ENCODE data around the gene FAM163B. TPM values are rescaled to one million over a fixed set of nuclear protein-coding genes. Genes with fewer than 3 reads are reported as not detected.

The FAM163B gene
- total and polyA plus RNA-seq, 2 experiments from 2014 or later = 0.60 to 1.3 TPM

DNA sequence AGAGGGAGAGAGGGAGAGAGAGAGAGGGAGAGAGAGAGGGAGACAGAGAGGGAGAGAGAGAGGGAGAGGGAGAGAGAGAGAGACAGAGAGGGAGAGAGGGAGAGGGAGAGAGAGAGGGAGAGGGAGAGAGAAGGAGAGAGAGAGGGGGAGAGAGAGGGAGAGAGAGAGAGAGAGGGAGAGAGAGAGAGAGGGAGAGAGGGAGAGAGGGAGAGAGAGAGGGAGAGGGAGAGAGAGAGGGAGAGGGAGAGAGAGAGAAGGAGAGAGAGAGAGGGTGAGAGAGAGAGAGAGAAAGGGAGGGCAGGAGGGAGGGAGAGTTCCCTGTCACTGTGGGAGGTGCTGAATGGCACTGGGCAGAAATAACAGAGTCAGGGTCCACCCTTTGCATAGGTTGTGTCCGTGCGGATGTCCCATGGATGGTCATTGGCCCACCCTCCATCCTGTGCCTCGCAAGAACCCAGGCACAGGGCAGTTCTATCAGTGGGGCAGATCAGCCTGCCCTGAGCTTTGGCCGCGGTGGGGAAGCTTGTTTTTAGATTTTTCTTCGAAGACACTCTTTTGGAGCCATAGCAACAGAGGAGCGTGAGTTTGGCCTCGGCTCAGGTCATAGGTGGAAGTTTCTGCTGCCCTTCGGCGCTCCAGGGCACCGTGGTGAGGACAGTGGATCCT is 44.6 kb downstream of the FAM163B start:
- Histone ChIP-seq H4K20me1 (replicated peaks; ENCODE audit: insufficient read depth) (no peaks in the 10 kb centered on the region), H2AFZ (no peak overlapping the region), H3K4me1 (ENCODE audit: insufficient read depth) (no peaks in the 10 kb centered on the region), H3F3A (replicated peaks; ENCODE audit: low read depth) (no peaks in the 10 kb centered on the region), H3K36me3 (ENCODE audit: insufficient read depth) (no peaks in the 10 kb centered on the region), H3K27me3 (ENCODE audit: insufficient read depth) (no peaks in the 10 kb centered on the region), H3K27ac (ENCODE audit: low read depth) (0 out of 2 replicates have a peak overlapping the region, but pooled peaks have one; percentile 32), H3K79me2 (replicated peaks; ENCODE audit: insufficient read depth) (no peaks in the 10 kb centered on the region), H3K4me3 (no peak overlapping the region), H3K9me2 (ENCODE audit: insufficient read depth) (no peaks in the 10 kb centered on the region), H3K4me2 (no peak overlapping the region)
- H3K36me3 Mint-ChIP-seq (ENCODE audit: low read depth) = no peaks in the 10 kb centered on the region; the same call in 2 of the 3 replicates
- TF ChIP-seq JUNB (IDR thresholded peaks at IDR 0.05; ENCODE audit: unreplicated experiment) (no peak), CREB1 (CRISPR knock-in tag; IDR thresholded peaks at IDR 0.05; ENCODE audit: low read depth) (no peak), EZH2phosphoT487 (IDR thresholded peaks at IDR 0.05; ENCODE audit: unreplicated experiment) (no peak), NANOG (IDR thresholded peaks at IDR 0.05; ENCODE audit: borderline replicate concordance) (no peak), ZNF331 (CRISPR knock-in tag; IDR thresholded peaks at IDR 0.05; ENCODE audit: low read depth) (no peak), ZNF114 (CRISPR knock-in tag; IDR thresholded peaks at IDR 0.05) (no peak), STAT1 (IDR thresholded peaks at IDR 0.05; ENCODE audit: unreplicated experiment) (no peak), POLR2AphosphoS5 (IDR thresholded peaks at IDR 0.05; ENCODE audit: low read depth) (no peak), EZH2 (IDR thresholded peaks at IDR 0.05; ENCODE audit: low read depth, unreplicated experiment) (no peak)
- TF ChIP-seq, protein P1, sequence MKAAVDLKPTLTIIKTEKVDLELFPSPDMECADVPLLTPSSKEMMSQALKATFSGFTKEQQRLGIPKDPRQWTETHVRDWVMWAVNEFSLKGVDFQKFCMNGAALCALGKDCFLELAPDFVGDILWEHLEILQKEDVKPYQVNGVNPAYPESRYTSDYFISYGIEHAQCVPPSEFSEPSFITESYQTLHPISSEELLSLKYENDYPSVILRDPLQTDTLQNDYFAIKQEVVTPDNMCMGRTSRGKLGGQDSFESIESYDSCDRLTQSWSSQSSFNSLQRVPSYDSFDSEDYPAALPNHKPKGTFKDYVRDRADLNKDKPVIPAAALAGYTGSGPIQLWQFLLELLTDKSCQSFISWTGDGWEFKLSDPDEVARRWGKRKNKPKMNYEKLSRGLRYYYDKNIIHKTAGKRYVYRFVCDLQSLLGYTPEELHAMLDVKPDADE (IDR thresholded peaks at IDR 0.05) = no peak
- TF ChIP-seq, protein P2, sequence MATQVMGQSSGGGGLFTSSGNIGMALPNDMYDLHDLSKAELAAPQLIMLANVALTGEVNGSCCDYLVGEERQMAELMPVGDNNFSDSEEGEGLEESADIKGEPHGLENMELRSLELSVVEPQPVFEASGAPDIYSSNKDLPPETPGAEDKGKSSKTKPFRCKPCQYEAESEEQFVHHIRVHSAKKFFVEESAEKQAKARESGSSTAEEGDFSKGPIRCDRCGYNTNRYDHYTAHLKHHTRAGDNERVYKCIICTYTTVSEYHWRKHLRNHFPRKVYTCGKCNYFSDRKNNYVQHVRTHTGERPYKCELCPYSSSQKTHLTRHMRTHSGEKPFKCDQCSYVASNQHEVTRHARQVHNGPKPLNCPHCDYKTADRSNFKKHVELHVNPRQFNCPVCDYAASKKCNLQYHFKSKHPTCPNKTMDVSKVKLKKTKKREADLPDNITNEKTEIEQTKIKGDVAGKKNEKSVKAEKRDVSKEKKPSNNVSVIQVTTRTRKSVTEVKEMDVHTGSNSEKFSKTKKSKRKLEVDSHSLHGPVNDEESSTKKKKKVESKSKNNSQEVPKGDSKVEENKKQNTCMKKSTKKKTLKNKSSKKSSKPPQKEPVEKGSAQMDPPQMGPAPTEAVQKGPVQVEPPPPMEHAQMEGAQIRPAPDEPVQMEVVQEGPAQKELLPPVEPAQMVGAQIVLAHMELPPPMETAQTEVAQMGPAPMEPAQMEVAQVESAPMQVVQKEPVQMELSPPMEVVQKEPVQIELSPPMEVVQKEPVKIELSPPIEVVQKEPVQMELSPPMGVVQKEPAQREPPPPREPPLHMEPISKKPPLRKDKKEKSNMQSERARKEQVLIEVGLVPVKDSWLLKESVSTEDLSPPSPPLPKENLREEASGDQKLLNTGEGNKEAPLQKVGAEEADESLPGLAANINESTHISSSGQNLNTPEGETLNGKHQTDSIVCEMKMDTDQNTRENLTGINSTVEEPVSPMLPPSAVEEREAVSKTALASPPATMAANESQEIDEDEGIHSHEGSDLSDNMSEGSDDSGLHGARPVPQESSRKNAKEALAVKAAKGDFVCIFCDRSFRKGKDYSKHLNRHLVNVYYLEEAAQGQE (IDR thresholded peaks at IDR 0.05; ENCODE audit: unreplicated experiment) = no peak
- TF ChIP-seq, protein P3, sequence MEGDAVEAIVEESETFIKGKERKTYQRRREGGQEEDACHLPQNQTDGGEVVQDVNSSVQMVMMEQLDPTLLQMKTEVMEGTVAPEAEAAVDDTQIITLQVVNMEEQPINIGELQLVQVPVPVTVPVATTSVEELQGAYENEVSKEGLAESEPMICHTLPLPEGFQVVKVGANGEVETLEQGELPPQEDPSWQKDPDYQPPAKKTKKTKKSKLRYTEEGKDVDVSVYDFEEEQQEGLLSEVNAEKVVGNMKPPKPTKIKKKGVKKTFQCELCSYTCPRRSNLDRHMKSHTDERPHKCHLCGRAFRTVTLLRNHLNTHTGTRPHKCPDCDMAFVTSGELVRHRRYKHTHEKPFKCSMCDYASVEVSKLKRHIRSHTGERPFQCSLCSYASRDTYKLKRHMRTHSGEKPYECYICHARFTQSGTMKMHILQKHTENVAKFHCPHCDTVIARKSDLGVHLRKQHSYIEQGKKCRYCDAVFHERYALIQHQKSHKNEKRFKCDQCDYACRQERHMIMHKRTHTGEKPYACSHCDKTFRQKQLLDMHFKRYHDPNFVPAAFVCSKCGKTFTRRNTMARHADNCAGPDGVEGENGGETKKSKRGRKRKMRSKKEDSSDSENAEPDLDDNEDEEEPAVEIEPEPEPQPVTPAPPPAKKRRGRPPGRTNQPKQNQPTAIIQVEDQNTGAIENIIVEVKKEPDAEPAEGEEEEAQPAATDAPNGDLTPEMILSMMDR (conservative IDR thresholded peaks at IDR 0.05; ENCODE audit: low read depth in 2 of 2) = no peak
- TF ChIP-seq, protein P4, sequence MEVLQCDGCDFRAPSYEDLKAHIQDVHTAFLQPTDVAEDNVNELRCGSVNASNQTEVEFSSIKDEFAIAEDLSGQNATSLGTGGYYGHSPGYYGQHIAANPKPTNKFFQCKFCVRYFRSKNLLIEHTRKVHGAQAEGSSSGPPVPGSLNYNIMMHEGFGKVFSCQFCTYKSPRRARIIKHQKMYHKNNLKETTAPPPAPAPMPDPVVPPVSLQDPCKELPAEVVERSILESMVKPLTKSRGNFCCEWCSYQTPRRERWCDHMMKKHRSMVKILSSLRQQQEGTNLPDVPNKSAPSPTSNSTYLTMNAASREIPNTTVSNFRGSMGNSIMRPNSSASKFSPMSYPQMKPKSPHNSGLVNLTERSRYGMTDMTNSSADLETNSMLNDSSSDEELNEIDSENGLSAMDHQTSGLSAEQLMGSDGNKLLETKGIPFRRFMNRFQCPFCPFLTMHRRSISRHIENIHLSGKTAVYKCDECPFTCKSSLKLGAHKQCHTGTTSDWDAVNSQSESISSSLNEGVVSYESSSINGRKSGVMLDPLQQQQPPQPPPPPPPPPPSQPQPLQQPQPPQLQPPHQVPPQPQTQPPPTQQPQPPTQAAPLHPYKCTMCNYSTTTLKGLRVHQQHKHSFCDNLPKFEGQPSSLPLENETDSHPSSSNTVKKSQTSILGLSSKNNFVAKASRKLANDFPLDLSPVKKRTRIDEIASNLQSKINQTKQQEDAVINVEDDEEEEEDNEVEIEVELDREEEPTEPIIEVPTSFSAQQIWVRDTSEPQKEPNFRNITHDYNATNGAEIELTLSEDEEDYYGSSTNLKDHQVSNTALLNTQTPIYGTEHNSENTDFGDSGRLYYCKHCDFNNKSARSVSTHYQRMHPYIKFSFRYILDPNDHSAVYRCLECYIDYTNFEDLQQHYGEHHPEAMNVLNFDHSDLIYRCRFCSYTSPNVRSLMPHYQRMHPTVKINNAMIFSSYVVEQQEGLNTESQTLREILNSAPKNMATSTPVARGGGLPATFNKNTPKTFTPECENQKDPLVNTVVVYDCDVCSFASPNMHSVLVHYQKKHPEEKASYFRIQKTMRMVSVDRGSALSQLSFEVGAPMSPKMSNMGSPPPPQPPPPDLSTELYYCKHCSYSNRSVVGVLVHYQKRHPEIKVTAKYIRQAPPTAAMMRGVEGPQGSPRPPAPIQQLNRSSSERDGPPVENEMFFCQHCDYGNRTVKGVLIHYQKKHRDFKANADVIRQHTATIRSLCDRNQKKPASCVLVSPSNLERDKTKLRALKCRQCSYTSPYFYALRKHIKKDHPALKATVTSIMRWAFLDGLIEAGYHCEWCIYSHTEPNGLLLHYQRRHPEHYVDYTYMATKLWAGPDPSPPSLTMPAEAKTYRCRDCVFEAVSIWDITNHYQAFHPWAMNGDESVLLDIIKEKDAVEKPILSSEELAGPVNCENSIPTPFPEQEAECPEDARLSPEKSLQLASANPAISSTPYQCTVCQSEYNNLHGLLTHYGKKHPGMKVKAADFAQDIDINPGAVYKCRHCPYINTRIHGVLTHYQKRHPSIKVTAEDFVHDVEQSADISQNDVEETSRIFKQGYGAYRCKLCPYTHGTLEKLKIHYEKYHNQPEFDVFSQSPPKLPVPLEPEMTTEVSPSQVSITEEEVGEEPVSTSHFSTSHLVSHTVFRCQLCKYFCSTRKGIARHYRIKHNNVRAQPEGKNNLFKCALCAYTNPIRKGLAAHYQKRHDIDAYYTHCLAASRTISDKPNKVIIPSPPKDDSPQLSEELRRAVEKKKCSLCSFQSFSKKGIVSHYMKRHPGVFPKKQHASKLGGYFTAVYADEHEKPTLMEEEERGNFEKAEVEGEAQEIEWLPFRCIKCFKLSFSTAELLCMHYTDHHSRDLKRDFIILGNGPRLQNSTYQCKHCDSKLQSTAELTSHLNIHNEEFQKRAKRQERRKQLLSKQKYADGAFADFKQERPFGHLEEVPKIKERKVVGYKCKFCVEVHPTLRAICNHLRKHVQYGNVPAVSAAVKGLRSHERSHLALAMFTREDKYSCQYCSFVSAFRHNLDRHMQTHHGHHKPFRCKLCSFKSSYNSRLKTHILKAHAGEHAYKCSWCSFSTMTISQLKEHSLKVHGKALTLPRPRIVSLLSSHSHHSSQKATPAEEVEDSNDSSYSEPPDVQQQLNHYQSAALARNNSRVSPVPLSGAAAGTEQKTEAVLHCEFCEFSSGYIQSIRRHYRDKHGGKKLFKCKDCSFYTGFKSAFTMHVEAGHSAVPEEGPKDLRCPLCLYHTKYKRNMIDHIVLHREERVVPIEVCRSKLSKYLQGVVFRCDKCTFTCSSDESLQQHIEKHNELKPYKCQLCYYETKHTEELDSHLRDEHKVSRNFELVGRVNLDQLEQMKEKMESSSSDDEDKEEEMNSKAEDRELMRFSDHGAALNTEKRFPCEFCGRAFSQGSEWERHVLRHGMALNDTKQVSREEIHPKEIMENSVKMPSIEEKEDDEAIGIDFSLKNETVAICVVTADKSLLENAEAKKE (CRISPR knock-in tag; IDR thresholded peaks at IDR 0.05) = no peak
- peaks cover 8% of the 10 kb centered on the region for H3K27me3 Mint-ChIP-seq (ENCODE audit: insufficient read depth, low read depth, poor library complexity)
- no peak overlapping the region for H3K27ac Mint-ChIP-seq
- no peak; the same call in 1 of the 3 replicates for ATAC-seq
- no peak overlapping the region for H3K4me3 Mint-ChIP-seq
- no peak for DNase-seq (ENCODE audit: low spot score)
- peaks cover 19% of the 10 kb centered on the region for H3K4me1 Mint-ChIP-seq
- H3K9me3 Mint-ChIP-seq = no peaks in the 10 kb centered on the region; the same call in 2 of the 3 replicates
